C4-2B (cell line): Measurements from ENCODE around the gene CHD5.

ENCODE experiments used
- H3K27ac ChIP-seq: fragments of 450-650 bp; 2 replicates; pipeline ENCODE4 v1.5.1; 2017
- CTCF ChIP-seq: fragments of 450-650 bp; conservative IDR thresholded peaks from 2 replicates; pipeline ENCODE4 v1.5.1; 2017; ENCODE audit warnings: mild to moderate bottlenecking
- ZFX ChIP-seq: fragments of 450-650 bp; IDR thresholded peaks from 2 replicates; pipeline ENCODE4 v1.6.1; 2017

CHD5 gene

GRCh38 chr1:6218375-6219164 is 38.4 kb upstream of the CHD5 start:
- H3K27ac ChIP-seq, result no peak overlapping the region
- TF ChIP-seq CTCF (no peak), ZFX (no peak)

GRCh38 chr1:6212193-6212959 is 32.3 kb upstream of the CHD5 start:
- H3K27ac ChIP-seq, result no peak overlapping the region
- no peak for TF ChIP-seq CTCF
- TF ChIP-seq ZFX, result no peak

- H3K27ac ChIP-seq, result no peak overlapping the region
- TF ChIP-seq CTCF, result no peak
- no peak for TF ChIP-seq ZFX
Observed at GRCh38 chr1:6211731-6212130, 31.6 kb upstream of the CHD5 start.

- no peak overlapping the region for H3K27ac ChIP-seq
- no peak for TF ChIP-seq CTCF
- TF ChIP-seq ZFX, result no peak
Observed at GRCh38 chr1:6210591-6211355, 30.7 kb upstream of the CHD5 start.

DNA sequence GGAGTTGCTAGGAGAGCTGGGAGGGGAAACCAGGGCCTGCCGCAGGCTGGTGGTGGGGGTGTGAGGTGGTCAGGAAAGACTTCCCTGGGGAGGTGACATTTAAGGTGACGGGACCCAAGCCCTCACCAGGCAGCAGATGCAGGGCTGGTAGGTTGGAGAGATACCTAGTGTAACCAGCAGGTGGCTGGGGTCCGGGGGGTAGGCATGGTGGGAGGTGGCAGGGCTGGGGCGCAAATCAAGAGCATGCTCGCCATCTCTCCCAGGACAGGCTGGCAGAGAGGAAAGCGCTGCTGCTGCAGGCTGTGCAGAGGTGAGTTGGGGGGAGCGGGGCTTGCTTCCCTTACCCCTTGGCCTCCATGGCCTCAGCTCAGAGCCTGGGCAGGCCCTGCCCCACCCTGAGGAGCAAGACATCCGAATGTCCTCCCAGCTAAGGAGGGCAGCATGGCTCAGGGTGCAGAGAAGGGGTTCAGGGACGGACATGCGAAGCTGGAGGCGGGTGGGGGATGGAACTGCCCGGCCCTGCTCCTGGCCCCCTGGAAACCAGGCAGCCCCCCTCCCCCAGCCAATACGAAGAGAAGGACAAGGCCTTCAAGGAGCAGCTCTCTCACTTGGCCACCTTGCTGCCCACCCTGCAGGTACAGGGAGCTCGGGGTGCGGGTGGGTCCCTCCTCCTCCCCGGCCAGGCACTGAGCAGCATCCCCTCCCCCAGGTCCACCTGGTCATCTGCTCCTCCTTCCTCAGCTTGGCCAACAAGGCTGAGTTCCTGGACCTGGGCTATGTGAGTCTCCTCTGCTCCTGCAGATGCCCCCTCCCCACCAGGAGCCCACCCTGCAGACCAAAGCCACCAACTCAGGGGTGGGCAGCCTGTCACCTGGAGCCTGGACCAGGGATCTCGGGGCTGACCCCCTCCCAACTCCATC is 29.8 kb upstream of the CHD5 start:
- TF ChIP-seq CTCF (no peak), ZFX (no peak)
- no peak overlapping the region for H3K27ac ChIP-seq

- no peak overlapping the region for H3K27ac ChIP-seq
- TF ChIP-seq ZFX, result no peak
- TF ChIP-seq CTCF, result no peak
Observed at GRCh38 chr1:6208723-6209660, 28.9 kb upstream of the CHD5 start.
